PC-9 (cell line): Measurements from ENCODE around the gene SIPA1L3.

ENCODE experiments used
- EZH2 ChIP-seq: fragments of 200-600 bp; sonication (generic); IDR thresholded peaks from 2 replicates; pipeline ENCODE4 v1.8.0; 2017; ENCODE audit warnings: antibody characterized with exemption, low read depth
- TF ChIP-seq, protein P1 (sequence below): fragments of 200-600 bp; sonication (generic); conservative IDR thresholded peaks from 2 replicates; pipeline ENCODE4 v1.6.1; 2017; ENCODE audit warnings: mixed run types, antibody characterized with exemption, mild to moderate bottlenecking, moderate library complexity

DNA sequence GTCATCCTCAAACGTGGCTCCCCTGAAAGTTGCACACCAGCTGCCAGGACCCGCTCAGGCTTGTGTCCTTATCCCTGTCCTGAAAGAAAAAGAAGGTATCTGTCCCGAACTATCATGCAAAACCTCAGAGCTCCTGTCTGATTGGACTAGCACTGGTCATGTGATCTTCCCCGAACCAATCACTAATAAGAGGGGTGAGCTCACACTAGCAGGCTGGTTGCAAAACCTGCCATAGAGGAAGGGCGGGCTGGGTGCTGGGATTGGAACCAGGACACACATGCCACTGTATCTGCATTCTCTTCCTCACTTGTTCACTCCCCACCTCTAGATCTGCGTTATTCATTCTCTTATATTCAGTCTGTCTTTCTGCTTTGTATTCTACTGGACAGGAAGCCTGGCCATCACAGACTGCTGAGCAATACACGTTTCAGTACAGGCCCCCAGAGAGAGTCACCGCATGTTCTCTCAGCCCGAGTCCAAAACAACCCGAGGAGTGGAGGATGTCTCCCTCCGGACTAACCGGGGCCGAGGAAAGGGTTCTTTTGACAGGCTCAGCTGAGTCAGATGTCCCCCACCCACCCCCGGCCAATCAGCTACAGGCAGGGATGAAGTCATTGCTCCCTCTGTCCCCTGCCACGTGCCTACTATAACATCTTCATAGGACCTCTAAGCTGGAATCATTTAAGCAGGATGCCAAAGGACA, 97.7 kb downstream of the SIPA1L3 start:
- TF ChIP-seq, protein P1, sequence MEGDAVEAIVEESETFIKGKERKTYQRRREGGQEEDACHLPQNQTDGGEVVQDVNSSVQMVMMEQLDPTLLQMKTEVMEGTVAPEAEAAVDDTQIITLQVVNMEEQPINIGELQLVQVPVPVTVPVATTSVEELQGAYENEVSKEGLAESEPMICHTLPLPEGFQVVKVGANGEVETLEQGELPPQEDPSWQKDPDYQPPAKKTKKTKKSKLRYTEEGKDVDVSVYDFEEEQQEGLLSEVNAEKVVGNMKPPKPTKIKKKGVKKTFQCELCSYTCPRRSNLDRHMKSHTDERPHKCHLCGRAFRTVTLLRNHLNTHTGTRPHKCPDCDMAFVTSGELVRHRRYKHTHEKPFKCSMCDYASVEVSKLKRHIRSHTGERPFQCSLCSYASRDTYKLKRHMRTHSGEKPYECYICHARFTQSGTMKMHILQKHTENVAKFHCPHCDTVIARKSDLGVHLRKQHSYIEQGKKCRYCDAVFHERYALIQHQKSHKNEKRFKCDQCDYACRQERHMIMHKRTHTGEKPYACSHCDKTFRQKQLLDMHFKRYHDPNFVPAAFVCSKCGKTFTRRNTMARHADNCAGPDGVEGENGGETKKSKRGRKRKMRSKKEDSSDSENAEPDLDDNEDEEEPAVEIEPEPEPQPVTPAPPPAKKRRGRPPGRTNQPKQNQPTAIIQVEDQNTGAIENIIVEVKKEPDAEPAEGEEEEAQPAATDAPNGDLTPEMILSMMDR = no peak
- no peak for TF ChIP-seq EZH2
